HepG2 (cell line): ENCODE results near the gene GABRB1.

Experiments used
- ARNT2 ChIP-seq: sonication (generic); formaldehyde crosslinking; IDR thresholded peaks from 2 replicates; pipeline ENCODE4 v1.8.0; 2022; ENCODE audit warnings: mild to moderate bottlenecking, low read depth, missing genetic modification reagents, moderate library complexity
- BHLHE40 ChIP-seq: IDR thresholded peaks from 2 replicates; pipeline ENCODE4 v1.6.1; 2011; ENCODE audit warnings: low read length, improper control_type of control experiment
- MYC ChIP-seq: sonication (generic); formaldehyde crosslinking; IDR thresholded peaks from 2 replicates; pipeline ENCODE4 v1.9.0; 2021; ENCODE audit warnings: missing genetic modification reagents, borderline replicate concordance
- NR2F2 ChIP-seq: IDR thresholded peaks from 2 replicates; pipeline ENCODE4 v1.6.1; 2012; ENCODE audit warnings: low read depth, inconsistent platforms, borderline replicate concordance
- REST ChIP-seq, 2 experiments: IDR thresholded peaks; 2 replicates each; pipeline ENCODE4 v1.6.1; 2011 to 2012; ENCODE audit warnings: low read length in 2 of 2, borderline replicate concordance in 1 of 2, low read depth in 1 of 2, mild to moderate bottlenecking in 1 of 2, moderate library complexity in 1 of 2
- RFX5 ChIP-seq: IDR thresholded peaks from 2 replicates; pipeline ENCODE4 v1.6.1; 2011; ENCODE audit warnings: low read depth, low read length, improper control_type of control experiment
- ZNF276 ChIP-seq: sonication (generic); formaldehyde crosslinking; IDR thresholded peaks from 2 replicates; pipeline ENCODE4 v1.4.0; 2020; ENCODE audit warnings: mild to moderate bottlenecking, low read depth, missing genetic modification reagents
- ZNF318 ChIP-seq: sonication (generic); formaldehyde crosslinking; IDR thresholded peaks from 2 replicates; pipeline ENCODE4 v1.4.0; 2020; ENCODE audit warnings: mild to moderate bottlenecking, missing genetic modification reagents

- TF ChIP-seq BHLHE40 (no peak), NR2F2 (no peak), REST (IDR thresholded peaks at IDR 0.05; ENCODE audit: borderline replicate concordance in 1 of 2, low read depth in 1 of 2, low read length in 2 of 2) (no peak), ZNF276 (CRISPR knock-in tag) (no peak), ARNT2 (CRISPR knock-in tag) (no peak), ZNF318 (CRISPR knock-in tag) (no peak), RFX5 (no peak), MYC (CRISPR knock-in tag) (no peak)
These were observed 444.0 kb downstream of the GABRB1 start for GRCh38 chr4:47475411-47475810.
